MM.1S (cell line): ENCODE measurements around the gene WDSUB1.

ENCODE experiments used
- EZH2 ChIP-seq: fragments of 300-600 bp; sonication (generic); optimal IDR thresholded peaks from 2 replicates; pipeline ENCODE3; 2017; ENCODE audit warnings: low read depth, mild to moderate bottlenecking, antibody characterized with exemption, low read length, mixed read lengths
- EZH2phosphoT487 ChIP-seq: fragments of 300-600 bp; sonication (generic); IDR thresholded peaks from 2 replicates; pipeline ENCODE4 v1.6.1; 2018; ENCODE audit warnings: antibody characterized with exemption, low read length
- TF ChIP-seq, protein P1 (sequence below): fragments of 300-600 bp; sonication (generic); IDR thresholded peaks from 2 replicates; pipeline ENCODE4 v1.5.1; 2016; ENCODE audit warnings: antibody characterized with exemption, low read length, mixed read lengths

DNA sequence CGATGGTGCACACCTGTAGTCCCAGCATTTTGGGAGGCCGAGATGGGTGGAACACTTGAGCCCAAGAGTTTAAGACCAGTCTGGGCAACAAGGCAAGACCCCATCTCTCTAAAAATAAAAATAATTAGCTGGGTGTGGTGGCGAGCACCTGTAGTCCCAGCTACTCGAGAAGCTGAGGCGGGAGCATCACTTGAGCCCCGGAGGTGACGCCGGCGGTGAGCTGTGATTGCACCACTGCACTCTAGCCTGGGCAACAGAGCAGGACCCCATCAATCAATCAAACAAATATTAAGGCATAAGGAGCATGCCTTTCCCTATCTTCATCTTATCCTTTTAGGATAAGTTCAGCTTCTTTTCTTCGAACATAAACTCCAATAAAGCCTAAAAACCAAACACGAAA, 1.1 kb downstream of the WDSUB1 start:
- TF ChIP-seq, protein P1, sequence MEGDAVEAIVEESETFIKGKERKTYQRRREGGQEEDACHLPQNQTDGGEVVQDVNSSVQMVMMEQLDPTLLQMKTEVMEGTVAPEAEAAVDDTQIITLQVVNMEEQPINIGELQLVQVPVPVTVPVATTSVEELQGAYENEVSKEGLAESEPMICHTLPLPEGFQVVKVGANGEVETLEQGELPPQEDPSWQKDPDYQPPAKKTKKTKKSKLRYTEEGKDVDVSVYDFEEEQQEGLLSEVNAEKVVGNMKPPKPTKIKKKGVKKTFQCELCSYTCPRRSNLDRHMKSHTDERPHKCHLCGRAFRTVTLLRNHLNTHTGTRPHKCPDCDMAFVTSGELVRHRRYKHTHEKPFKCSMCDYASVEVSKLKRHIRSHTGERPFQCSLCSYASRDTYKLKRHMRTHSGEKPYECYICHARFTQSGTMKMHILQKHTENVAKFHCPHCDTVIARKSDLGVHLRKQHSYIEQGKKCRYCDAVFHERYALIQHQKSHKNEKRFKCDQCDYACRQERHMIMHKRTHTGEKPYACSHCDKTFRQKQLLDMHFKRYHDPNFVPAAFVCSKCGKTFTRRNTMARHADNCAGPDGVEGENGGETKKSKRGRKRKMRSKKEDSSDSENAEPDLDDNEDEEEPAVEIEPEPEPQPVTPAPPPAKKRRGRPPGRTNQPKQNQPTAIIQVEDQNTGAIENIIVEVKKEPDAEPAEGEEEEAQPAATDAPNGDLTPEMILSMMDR = no peak
- TF ChIP-seq EZH2 (no peak), EZH2phosphoT487 (no peak)
